Smooth muscle cell of the pulmonary artery (primary cell): ENCODE data around the gene AFDN. TPM values are rescaled to one million over a fixed set of nuclear protein-coding genes. Genes with fewer than 3 reads are reported as not detected.

ENCODE experiments used
- total RNA-seq: library from RNA; depleted of rRNA; stranded (reverse); fragments of >200 nt; gene quantifications from 2 replicates; pipeline ENCODE4 v1.2.3, GENCODE V29; 2014

AFDN gene, protein sequence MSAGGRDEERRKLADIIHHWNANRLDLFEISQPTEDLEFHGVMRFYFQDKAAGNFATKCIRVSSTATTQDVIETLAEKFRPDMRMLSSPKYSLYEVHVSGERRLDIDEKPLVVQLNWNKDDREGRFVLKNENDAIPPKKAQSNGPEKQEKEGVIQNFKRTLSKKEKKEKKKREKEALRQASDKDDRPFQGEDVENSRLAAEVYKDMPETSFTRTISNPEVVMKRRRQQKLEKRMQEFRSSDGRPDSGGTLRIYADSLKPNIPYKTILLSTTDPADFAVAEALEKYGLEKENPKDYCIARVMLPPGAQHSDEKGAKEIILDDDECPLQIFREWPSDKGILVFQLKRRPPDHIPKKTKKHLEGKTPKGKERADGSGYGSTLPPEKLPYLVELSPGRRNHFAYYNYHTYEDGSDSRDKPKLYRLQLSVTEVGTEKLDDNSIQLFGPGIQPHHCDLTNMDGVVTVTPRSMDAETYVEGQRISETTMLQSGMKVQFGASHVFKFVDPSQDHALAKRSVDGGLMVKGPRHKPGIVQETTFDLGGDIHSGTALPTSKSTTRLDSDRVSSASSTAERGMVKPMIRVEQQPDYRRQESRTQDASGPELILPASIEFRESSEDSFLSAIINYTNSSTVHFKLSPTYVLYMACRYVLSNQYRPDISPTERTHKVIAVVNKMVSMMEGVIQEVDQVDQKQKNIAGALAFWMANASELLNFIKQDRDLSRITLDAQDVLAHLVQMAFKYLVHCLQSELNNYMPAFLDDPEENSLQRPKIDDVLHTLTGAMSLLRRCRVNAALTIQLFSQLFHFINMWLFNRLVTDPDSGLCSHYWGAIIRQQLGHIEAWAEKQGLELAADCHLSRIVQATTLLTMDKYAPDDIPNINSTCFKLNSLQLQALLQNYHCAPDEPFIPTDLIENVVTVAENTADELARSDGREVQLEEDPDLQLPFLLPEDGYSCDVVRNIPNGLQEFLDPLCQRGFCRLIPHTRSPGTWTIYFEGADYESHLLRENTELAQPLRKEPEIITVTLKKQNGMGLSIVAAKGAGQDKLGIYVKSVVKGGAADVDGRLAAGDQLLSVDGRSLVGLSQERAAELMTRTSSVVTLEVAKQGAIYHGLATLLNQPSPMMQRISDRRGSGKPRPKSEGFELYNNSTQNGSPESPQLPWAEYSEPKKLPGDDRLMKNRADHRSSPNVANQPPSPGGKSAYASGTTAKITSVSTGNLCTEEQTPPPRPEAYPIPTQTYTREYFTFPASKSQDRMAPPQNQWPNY (N-terminal part only)
- 29.1 and 39.5 TPM in 2 replicates for total RNA-seq

DNA sequence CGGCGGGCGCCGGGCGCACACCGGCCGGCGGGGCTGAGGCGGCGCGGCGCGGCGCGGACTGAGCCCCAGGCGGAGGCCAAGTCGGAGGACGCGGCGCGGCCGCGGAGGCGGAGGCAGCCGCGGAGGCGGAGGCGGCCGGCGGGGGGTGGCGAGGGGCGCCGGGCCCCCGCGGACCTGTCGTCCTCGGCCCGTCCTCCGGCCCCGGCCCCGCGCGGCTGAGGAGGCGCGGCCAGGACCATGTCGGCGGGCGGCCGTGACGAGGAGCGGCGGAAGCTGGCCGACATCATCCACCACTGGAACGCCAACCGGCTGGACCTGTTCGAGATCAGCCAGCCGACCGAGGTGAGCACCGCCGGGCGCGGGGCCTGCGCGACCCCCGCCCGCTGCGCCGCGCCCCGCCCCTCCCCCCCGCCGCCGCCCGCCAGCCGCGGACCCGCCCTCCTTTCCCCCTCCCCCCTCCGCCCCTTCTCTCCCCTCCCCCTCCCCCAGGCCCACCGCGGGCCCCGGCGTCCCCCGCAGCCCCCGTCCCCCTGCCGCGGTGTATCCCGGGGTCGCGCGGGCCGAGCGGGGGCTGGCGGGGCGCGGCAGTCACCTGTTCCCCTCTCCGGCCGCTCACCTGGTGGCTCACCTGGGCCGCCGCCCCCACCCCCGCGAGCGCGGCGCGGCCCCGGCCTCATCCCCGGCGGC lies at the start of gene AFDN:
AFDN (plus strand) TSS at position 16 of the 687 bp plus-strand sequence; CDS start at position 238, 222 bp downstream.

DNA sequence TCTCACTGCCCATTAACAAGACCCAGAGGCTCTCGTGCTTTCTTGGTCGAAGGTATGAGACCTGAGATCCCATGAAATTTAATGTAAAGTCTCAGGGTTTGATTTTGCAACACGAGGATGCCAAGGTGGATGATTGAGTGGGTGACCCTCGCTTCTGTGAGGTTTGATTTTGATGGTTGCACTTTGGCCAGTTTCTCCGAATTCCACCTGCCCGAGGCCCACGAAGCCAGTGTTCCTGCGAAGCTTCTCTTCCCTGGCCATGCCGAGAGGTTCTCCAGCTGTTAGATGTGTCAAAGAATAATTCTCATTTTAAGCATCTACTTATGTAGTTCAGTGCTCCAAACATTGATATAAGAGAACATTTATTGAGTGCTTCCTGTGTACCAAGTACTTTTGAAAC lies 170.9 kb downstream of the AFDN start, which contains the start of gene KIF25:
KIF25 (plus strand) TSS at position 30 of the 400 bp plus-strand sequence. CDS start 31,915 bp downstream, outside the sequence.

Other genes starting within 250 kb of the AFDN start
- 0.72 TPM in 1 of 2 replicates, not detected in the other for gene KIF25, start 170.8 kb downstream of the AFDN start, total RNA-seq